HG02852 (cell line): ENCODE data around the gene NR2F1-AS1.

ENCODE experiments used
- ATAC-seq: cut with Tn5 transposase; IDR thresholded peaks from one replicate; pipeline ENCODE4 v1.9.1; 2021; ENCODE audit warnings: mild to moderate bottlenecking, moderate library complexity; ENCODE audit not compliant: unreplicated experiment

NR2F1-AS1 gene

DNA sequence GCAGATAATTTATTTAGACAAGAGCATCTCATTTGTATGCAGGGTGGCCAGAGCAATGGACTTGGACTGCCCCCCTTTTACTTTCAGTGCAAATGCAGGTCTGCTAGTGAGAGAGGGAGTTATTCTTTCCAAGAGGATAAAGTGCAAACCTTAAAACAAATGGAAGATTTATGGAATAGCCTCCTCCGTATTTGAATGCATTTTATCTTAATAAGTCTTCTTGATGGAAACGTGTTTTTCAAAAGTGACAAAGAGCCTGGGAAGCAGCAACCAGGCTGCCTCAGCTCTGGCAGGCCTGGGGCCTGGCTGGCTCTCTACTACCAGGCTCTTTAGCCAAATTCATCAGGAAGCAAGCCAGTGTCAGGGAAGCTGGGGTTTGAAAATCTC, 8.8 kb upstream of the NR2F1-AS1 start:
- no peak for ATAC-seq

GRCh38 chr5:93589152-93589828, 8.3 kb upstream of the NR2F1-AS1 start:
- no peak for ATAC-seq

- no peak for ATAC-seq
These were observed 7.5 kb upstream of the NR2F1-AS1 start for GRCh38 chr5:93588352-93589151.

GRCh38 chr5:93587597-93588351, 6.8 kb upstream of the NR2F1-AS1 start:
- ATAC-seq: no peak

GRCh38 chr5:93586736-93587596, 5.9 kb upstream of the NR2F1-AS1 start:
- no peak for ATAC-seq

DNA sequence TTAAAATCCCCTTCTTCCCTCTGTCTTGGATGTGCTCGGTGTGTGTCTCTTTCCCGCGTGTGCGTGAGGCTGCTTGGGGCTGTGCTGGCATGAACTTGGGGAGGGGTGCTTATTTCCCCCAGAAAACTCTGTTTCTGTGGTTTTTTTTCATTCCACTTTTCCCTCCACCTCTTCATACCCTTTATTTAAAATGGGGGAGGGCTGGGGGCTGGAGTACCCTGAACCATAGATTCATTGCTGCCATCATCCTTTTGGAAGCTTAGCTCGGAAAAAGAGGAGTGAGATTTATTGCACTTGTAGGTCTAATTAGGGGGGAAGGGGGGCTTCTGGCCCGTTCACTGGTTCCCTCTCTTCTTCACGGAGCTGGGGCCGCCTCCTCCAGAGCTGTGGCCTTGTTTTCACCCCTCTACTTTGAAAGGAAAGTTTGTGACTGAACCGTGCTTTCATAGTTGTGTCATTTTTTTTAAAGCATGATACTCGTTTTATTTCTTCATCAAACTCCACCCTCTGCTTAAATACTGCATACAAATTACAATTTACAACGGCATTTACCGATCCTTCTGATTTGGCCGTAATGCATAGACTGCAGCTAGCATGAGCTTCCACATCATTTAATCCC, 4.9 kb upstream of the NR2F1-AS1 start:
- no peak for ATAC-seq

GRCh38 chr5:93585041-93585766, 4.2 kb upstream of the NR2F1-AS1 start:
- ATAC-seq: no peak

GRCh38 chr5:93584596-93585040, 3.6 kb upstream of the NR2F1-AS1 start:
- no peak for ATAC-seq

- ATAC-seq: peak; percentile 34
These were observed 3.0 kb upstream of the NR2F1-AS1 start for GRCh38 chr5:93583768-93584595.

DNA sequence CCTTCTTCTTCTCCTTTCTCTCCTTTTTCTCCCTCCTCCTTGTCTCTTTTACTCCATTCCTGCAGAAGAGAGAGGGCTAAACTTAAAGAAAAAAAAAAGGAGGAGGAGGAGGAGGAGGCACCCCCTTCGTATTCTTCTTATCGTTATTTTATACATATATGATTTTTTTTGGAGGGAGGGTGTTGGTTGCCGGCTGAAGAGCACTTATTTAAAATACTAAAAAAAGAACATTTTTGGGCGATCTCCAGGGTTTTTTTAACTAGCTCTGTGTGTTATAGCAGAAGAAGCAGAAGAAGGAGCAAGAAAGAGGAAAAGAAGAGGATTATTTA, 2.4 kb upstream of the NR2F1-AS1 start:
- no peak for ATAC-seq

DNA sequence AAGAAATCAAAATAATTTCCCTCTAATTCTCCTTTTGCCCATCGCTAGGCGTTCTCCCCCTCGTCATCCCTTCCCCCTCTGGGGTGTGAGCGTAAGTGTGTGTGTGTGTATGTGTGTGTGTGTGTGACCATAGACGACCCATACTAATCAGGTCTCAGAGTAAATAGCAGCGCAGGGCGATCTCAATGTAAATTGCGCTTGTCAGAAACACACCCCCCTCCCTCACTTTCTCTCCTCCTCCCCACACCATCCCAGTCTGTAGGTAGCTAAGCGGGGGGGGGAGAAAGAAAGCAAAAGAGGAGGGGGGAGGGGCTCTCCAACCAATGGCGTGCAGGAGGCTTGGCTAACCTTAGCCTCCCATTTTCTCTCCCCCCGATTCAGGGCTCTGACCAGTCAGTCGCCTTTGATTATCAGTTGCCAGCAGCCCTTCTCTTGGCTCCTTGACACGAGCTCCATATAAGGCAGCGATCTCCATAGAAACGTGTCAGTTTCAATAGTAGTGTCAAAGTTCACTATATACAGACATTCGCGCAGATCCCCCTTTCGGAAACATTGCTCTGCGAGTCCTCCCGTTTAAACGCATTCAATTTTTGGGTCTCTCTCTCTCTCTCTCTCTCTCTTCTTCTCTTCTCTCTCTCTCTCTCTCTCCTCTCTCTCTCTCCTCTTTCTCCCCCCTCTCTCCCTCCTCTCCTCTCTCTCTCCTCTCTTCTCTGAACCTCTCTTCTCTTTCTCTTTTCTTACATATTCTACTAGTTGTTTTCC, 1.8 kb upstream of the NR2F1-AS1 start, which contains the start of gene NR2F1:
Gene NR2F1 (plus strand): TSS at position 546 of the 762 bp plus-strand sequence. CDS start 1,802 bp downstream, outside the sequence.
- ATAC-seq: no peak

- no peak for ATAC-seq
These were observed 1.1 kb upstream of the NR2F1-AS1 start for GRCh38 chr5:93582167-93582462.

DNA sequence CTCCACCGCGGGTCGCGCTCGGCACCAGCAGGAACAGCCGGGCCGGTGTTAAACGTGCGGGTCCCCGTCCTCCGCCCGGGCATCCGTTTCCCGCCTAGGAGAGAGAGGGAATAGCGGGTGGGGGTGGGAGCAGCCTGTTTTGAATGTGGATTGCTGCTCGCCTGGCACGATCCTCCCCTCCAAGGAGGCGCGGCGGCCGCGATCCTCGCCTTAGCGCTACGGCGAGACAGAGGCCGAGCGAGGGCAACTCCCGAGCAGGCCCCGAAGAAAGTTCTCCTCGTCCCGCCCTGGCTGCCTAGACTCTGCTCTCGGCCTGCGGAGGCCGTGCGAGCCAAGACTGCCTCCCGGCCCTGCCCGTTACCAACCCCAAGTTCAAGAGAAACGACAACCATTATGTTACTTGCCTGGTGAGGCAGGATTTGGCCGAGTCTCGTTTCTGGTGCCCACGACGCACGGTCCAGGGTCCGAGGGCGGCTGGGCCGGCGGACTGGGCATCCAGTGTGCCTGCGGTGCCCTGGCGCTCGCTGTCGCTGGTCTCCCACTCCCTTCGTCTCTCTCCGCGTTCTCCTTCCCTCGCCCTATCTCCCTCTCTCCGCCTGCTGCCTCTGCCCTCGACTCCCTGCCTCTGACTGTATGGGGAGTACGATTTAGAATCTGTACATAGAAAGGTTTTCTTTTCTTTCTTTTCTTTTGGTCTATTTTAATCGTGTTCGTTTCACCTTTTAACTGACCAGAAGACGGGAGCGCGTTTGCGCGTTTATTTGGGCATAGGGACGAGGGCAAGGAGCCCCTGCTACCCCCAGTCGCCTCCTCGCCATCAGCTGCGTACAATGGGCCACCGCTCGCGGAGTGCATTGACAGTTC, 724 bp downstream of the NR2F1-AS1 start:
- ATAC-seq: no peak

GRCh38 chr5:93579692-93580062, 1.3 kb downstream of the NR2F1-AS1 start:
- no peak for ATAC-seq

- no peak for ATAC-seq
These were observed 2.0 kb downstream of the NR2F1-AS1 start for GRCh38 chr5:93578813-93579691.
